B cell (primary cell): ENCODE measurements around the gene TMEM185A. TPM values are rescaled to one million over a fixed set of nuclear protein-coding genes. Genes with fewer than 3 reads are reported as not detected.
"Not testable (repeated sequence)": the region's sequence is repeated elsewhere in the genome, so short reads cannot be mapped to it uniquely, and the experiment has no call there.

Experiments used
- ATAC-seq: fragments of 200-7000 bp; cut with Tn5 transposase; one replicate; pipeline ENCODE4 v1.10.0; 2021; ENCODE audit warnings: low read depth, mild to moderate bottlenecking, moderate number of reproducible peaks, moderate library complexity
- CTCF ChIA-PET: fragments of 350-600 bp; sonication (Branson Sonifier 250); formaldehyde crosslinking; loops from one replicate; lab custom pipeline; 2021; ENCODE audit warnings: antibody characterized with exemption, inconsistent platforms; lab: Charles Lee
- POLR2A ChIA-PET: fragments of 350-600 bp; sonication (Branson Sonifier 250); formaldehyde crosslinking; loops from one replicate; lab custom pipeline; 2021; ENCODE audit warnings: antibody characterized with exemption; lab: Charles Lee
- DNase-seq: peaks from one replicate; pipeline ENCODE4 v3.0.0; 2013
- H2AFZ ChIP-seq: 2 replicates; pipeline ENCODE4 v1.6.1; 2012; ENCODE audit warnings: mild to moderate bottlenecking, low read depth, low read length; ENCODE audit not compliant: insufficient read depth, poor library complexity, severe bottlenecking
- H3K27ac ChIP-seq, 2 donors: 1 replicate in 1 of 2; 2 replicates in 1 of 2; pipeline ENCODE4 v1.5.1; 2012 to 2013; ENCODE audit warnings: low read length in 2 of 2, mild to moderate bottlenecking in 2 of 2, moderate library complexity in 1 of 2
- H3K27me3 ChIP-seq, 4 experiments: fragments of 200-600 bp in 1 of 4; sonication (generic) in 1 of 4; replicated peaks in 1 of 4; 1 replicate in 2 of 4; 2 replicates in 2 of 4; pipeline versions ENCODE4 v1.6.1 to v1.7.0; 2013 to 2016; ENCODE audit warnings: low read length in 3 of 4, mild to moderate bottlenecking in 2 of 4, mixed read lengths in 1 of 4, moderate library complexity in 1 of 4; ENCODE audit not compliant: insufficient read depth in 4 of 4, control insufficient read depth in 3 of 4; ENCODE audit errors: control extremely low read depth in 1 of 4
- H3K36me3 ChIP-seq, 2 experiments: replicated peaks in 1 of 2; 1 replicate in 1 of 2; 2 replicates in 1 of 2; pipeline versions ENCODE4 v1.6.1 to v1.7.1; 2013; ENCODE audit warnings: low read length in 1 of 2; ENCODE audit not compliant: insufficient read depth in 2 of 2, control insufficient read depth in 1 of 2; ENCODE audit errors: control extremely low read depth in 1 of 2, extremely low read depth in 1 of 2
- H3K4me1 ChIP-seq, 2 donors: fragments of 200-600 bp in 1 of 2; sonication (generic) in 1 of 2; 1 replicate in 1 of 2; 2 replicates in 1 of 2; pipeline versions ENCODE4 v1.5.1 to v1.6.1; 2013 to 2017; ENCODE audit warnings: low read length in 2 of 2; ENCODE audit not compliant: control insufficient read depth in 2 of 2, insufficient read depth in 2 of 2
- H3K4me2 ChIP-seq: replicated peaks from 2 replicates; pipeline ENCODE3; 2012; ENCODE audit warnings: mild to moderate bottlenecking, low read depth, low read length; ENCODE audit not compliant: poor library complexity, severe bottlenecking
- H3K4me3 ChIP-seq, 5 experiments: fragments of 200-600 bp in 1 of 5; sonication (generic) in 1 of 5; 1 replicate in 3 of 5; 2 replicates in 2 of 5; pipeline versions ENCODE4 v1.5.1 to v1.7.0; 2011 to 2016; ENCODE audit warnings: low read length in 4 of 5, mild to moderate bottlenecking in 4 of 5, low read depth in 2 of 5, control low read depth in 1 of 5, moderate library complexity in 1 of 5; ENCODE audit not compliant: insufficient read depth in 1 of 5; ENCODE audit errors: control extremely low read depth in 1 of 5, extremely low read depth in 1 of 5
- H3K79me2 ChIP-seq: fragments of 200-600 bp; sonication (generic); one replicate; pipeline ENCODE4 v1.6.0; 2016; ENCODE audit warnings: low read length; ENCODE audit not compliant: control insufficient read depth, insufficient read depth
- H3K9ac ChIP-seq: fragments of 200-600 bp; sonication (generic); 2 replicates; pipeline ENCODE4 v1.6.1; 2017; ENCODE audit warnings: mild to moderate bottlenecking, low read length, moderate library complexity
- H3K9me3 ChIP-seq, 3 donors: one replicate each; pipeline versions ENCODE4 v1.6.1 to v1.7.1; 2013; ENCODE audit warnings: low read length in 2 of 3; ENCODE audit not compliant: control insufficient read depth in 2 of 3, insufficient read depth in 1 of 3; ENCODE audit errors: control extremely low read depth in 1 of 3
- H4K20me1 ChIP-seq: 2 replicates; pipeline ENCODE4 v1.6.0; 2012; ENCODE audit warnings: mild to moderate bottlenecking, low read length; ENCODE audit not compliant: insufficient read depth, control insufficient read depth, poor library complexity, severe bottlenecking
- H3K27ac Mint-ChIP-seq: one replicate; pipeline ENCODE4 v1.8.0; 2021; ENCODE audit warnings: mixed read lengths
- H3K27me3 Mint-ChIP-seq: one replicate; pipeline ENCODE4 v1.8.0; 2021; ENCODE audit warnings: mixed read lengths
- H3K4me1 Mint-ChIP-seq: one replicate; pipeline ENCODE4 v1.8.0; 2021; ENCODE audit warnings: mixed read lengths
- H3K4me3 Mint-ChIP-seq: one replicate; pipeline ENCODE4 v1.8.0; 2021; ENCODE audit warnings: mixed read lengths
- H3K9me3 Mint-ChIP-seq: one replicate; pipeline ENCODE4 v1.8.0; 2022; ENCODE audit warnings: mixed read lengths; ENCODE audit not compliant: insufficient read depth
- CTCF ChIP-seq: fragments of 200-600 bp; IDR thresholded peaks from one replicate; pipeline ENCODE4 v1.8.0; 2022; ENCODE audit warnings: antibody characterized with exemption, mild to moderate bottlenecking
- EZH2 ChIP-seq: IDR thresholded peaks from 2 replicates; pipeline ENCODE4 v1.6.1; 2012; ENCODE audit warnings: borderline replicate concordance, low read depth, mild to moderate bottlenecking, moderate library complexity, low read length; ENCODE audit not compliant: insufficient read depth, poor library complexity, severe bottlenecking
- WGBS: methylation state at CpG from one replicate; pipeline ENCODE4 v1.1.5; 2013; ENCODE audit warnings: missing lambda C conversion rate; ENCODE audit not compliant: insufficient coverage; 5-methylcytosine and 5-hydroxymethylcytosine counted together
- intact Hi-C: fragments of 100-400 bp; cut with micrococcal nuclease; formaldehyde crosslinking; loops from one replicate; pipeline ENCODE4 v1.10.0; 2022
- polyA plus RNA-seq: library from polyadenylated mRNA; depleted of rRNA; stranded (reverse); fragments of >200 nt; gene quantifications from 2 replicates; pipeline ENCODE4 v1.2.3, GENCODE V29; 2012
- total RNA-seq, 2 donors: library from RNA; stranded (reverse); fragments of 120-200 nt in 1 of 2; gene quantifications; 1 replicate in 1 of 2; 2 replicates in 1 of 2; pipeline versions ENCODE4 v1.2.3 to v1.2.4, GENCODE V29; 2013 to 2022

Gene TMEM185A
- total and polyA plus RNA-seq, 2 donors (not counting 1 experiment from before 2014, with no cell fraction given), result 17.8 to 28.6 TPM

GRCh38 chrX:149567621-149568417 is 63.8 kb downstream of the TMEM185A start:
- no peak overlapping the region for H3K9ac ChIP-seq
- ChIA-PET POLR2A (interaction anchor here (0.7 kb wide), 1 partner anchor 71 kb away, joined by 8 read pairs; no protein-coding TSS in a partner anchor), CTCF (interaction anchor here (0.8 kb wide), 1 partner anchor 40 kb away, joined by 3 read pairs; no protein-coding TSS in a partner anchor)
- H3K36me3 ChIP-seq, result no peaks in the 10 kb centered on the region
- Mint-ChIP-seq H3K4me1 (no peaks in the 10 kb centered on the region), H3K27ac (no peak overlapping the region), H3K4me3 (no peak overlapping the region), H3K9me3 (no peaks in the 10 kb centered on the region), H3K27me3 (peaks cover 13% of the 10 kb centered on the region)
- TF ChIP-seq CTCF (no peak), EZH2 (no peak)
- no peaks in the 10 kb centered on the region for H3K79me2 ChIP-seq
- H4K20me1 ChIP-seq, result no peaks in the 10 kb centered on the region
- DNase-seq, result no peak
- H3K27me3 ChIP-seq, result no peaks in the 10 kb centered on the region
- H3K4me2 ChIP-seq, result no peak overlapping the region
- no peak overlapping the region for H2AFZ ChIP-seq
- no peak overlapping the region for H3K4me3 ChIP-seq
- intact Hi-C loops, result no loop called here
- H3K27ac ChIP-seq, result no peak overlapping the region
- no peak for ATAC-seq
- no peaks in the 10 kb centered on the region for H3K4me1 ChIP-seq
- no peaks in the 10 kb centered on the region for H3K9me3 ChIP-seq
- WGBS, result 66% methylated on average over 4 of the region's 7 CpGs

- Histone ChIP-seq H3K79me2 (no peaks in the 10 kb centered on the region), H3K9ac (no peak overlapping the region), H3K27ac (no peak overlapping the region), H3K27me3 (no peaks in the 10 kb centered on the region), H3K4me3 (no peak overlapping the region), H3K9me3 (no peaks in the 10 kb centered on the region), H2AFZ (no peak overlapping the region), H3K4me2 (no peak overlapping the region), H3K36me3 (no peaks in the 10 kb centered on the region), H3K4me1 (no peaks in the 10 kb centered on the region), H4K20me1 (no peaks in the 10 kb centered on the region)
- intact Hi-C loops, result no loop called here
- no peak overlapping the region for H3K27ac Mint-ChIP-seq
- H3K9me3 Mint-ChIP-seq, result no peaks in the 10 kb centered on the region
- WGBS, result 90% methylated on average over 1 of the region's 4 CpGs
- CTCF ChIA-PET, result no interaction called here
- POLR2A ChIA-PET, result no interaction called here
- ATAC-seq (no peak), DNase-seq (no peak)
- H3K27me3 Mint-ChIP-seq, result no peaks in the 10 kb centered on the region
- H3K4me1 Mint-ChIP-seq, result no peaks in the 10 kb centered on the region
- TF ChIP-seq CTCF, result no peak
- no peak for TF ChIP-seq EZH2
- no peak overlapping the region for H3K4me3 Mint-ChIP-seq
These were observed 68.2 kb downstream of the TMEM185A start for GRCh38 chrX:149563359-149563758.

GRCh38 chrX:149555251-149555650 is 76.3 kb downstream of the TMEM185A start:
- no CpG with 5 or more reads among the region's 4 CpGs for WGBS
- H3K79me2 ChIP-seq, H3K4me2 ChIP-seq, H3K9ac ChIP-seq, H3K27ac ChIP-seq, H2AFZ ChIP-seq, H3K27me3 Mint-ChIP-seq, H3K36me3 ChIP-seq, H3K9me3 Mint-ChIP-seq, H3K27ac Mint-ChIP-seq, CTCF ChIA-PET, H3K4me1 ChIP-seq, DNase-seq, H4K20me1 ChIP-seq, H3K4me3 Mint-ChIP-seq, ATAC-seq, H3K4me3 ChIP-seq, H3K27me3 ChIP-seq, H3K9me3 ChIP-seq, H3K4me1 Mint-ChIP-seq, intact Hi-C loops, POLR2A ChIA-PET: not testable (repeated sequence)
